Heart left ventricle (tissue), 16 donors: ENCODE data around the gene NPS. TPM values are rescaled to one million over a fixed set of nuclear protein-coding genes. Genes with fewer than 3 reads are reported as not detected.

ENCODE experiments used
- ATAC-seq, 4 donors: fragments of 200-7000 bp; cut with Tn5 transposase; one replicate each; pipeline ENCODE4 v1.9.1; 2020 to 2022; ENCODE audit warnings: moderate library complexity in 4 of 4, mild to moderate bottlenecking in 3 of 4, moderate number of reproducible peaks in 1 of 4
- DNase-seq, 5 donors: peaks; one replicate each; pipeline ENCODE4 v3.0.0-alpha.2; 2020
- H3K27ac ChIP-seq, 12 donors: fragments of 200-600 bp; sonication (generic) in 4 of 12; one replicate each; pipeline versions ENCODE4 v1.5.0 to v1.8.0; 2016 to 2022; ENCODE audit warnings: mild to moderate bottlenecking in 2 of 12
- H3K27me3 ChIP-seq, 9 donors: fragments of 200-600 bp; sonication (generic) in 2 of 9; one replicate each; pipeline versions ENCODE4 v1.5.1 to v1.8.0; 2016 to 2022; ENCODE audit warnings: mild to moderate bottlenecking in 3 of 9
- H3K36me3 ChIP-seq, 9 donors: fragments of 200-600 bp; sonication (generic) in 2 of 9; one replicate each; pipeline versions ENCODE4 v1.5.0 to v1.8.0; 2018 to 2022; ENCODE audit warnings: mild to moderate bottlenecking in 2 of 9
- H3K4me1 ChIP-seq, 12 donors: fragments of 200-600 bp; sonication (generic) in 4 of 12; one replicate each; pipeline versions ENCODE4 v1.5.0 to v1.8.0; 2016 to 2022; ENCODE audit warnings: mild to moderate bottlenecking in 3 of 12
- H3K4me3 ChIP-seq, 12 donors: fragments of 200-600 bp; sonication (generic) in 4 of 12; one replicate each; pipeline versions ENCODE4 v1.5.0 to v1.8.0; 2017 to 2022; ENCODE audit warnings: mild to moderate bottlenecking in 9 of 12, moderate library complexity in 4 of 12
- H3K9me3 ChIP-seq, 12 donors: fragments of 200-600 bp; sonication (generic) in 4 of 12; one replicate each; pipeline versions ENCODE4 v1.5.0 to v1.8.0; 2016 to 2022; ENCODE audit warnings: mild to moderate bottlenecking in 1 of 12
- CTCF ChIP-seq, 12 donors: fragments of 200-600 bp; sonication (generic) in 4 of 12; IDR thresholded peaks; one replicate each; pipeline versions ENCODE4 v1.5.0 to v1.8.0; 2018 to 2022; ENCODE audit warnings: antibody characterized with exemption in 12 of 12, mild to moderate bottlenecking in 5 of 12
- POLR2A ChIP-seq, 2 donors: fragments of 450-650 bp; IDR thresholded peaks; one replicate each; pipeline ENCODE4 v1.6.1; 2017; ENCODE audit warnings: antibody characterized with exemption in 2 of 2, mild to moderate bottlenecking in 2 of 2, moderate library complexity in 2 of 2
- WGBS, 4 donors: extraction: QIAGEN DNeasy Blood & Tissue Kit in 2 of 4; methylation state at CpG; one replicate each; pipeline versions ENCODE4 v1.1.5 to v1.1.7; 2013 to 2018; 5-methylcytosine and 5-hydroxymethylcytosine counted together
- intact Hi-C, 10 donors: fragments of 100-400 bp; cut with DNase I; formaldehyde crosslinking; loops; one replicate each; pipeline versions ENCODE4 v1.11.1 to v1.14.2; 2022
- long read RNA-seq, 3 donors: library from polyadenylated mRNA; unstranded; transcript quantifications; one replicate each; pipeline ENCODE4 v2.0.0, GENCODE V29; 2020 to 2021
- polyA plus RNA-seq, 2 donors: library from polyadenylated mRNA; stranded (reverse); fragments of 200-250 nt; gene quantifications; one replicate each; pipeline ENCODE4 v1.2.3, GENCODE V29; 2013
- total RNA-seq, 9 donors: library from RNA; depleted of rRNA in 2 of 9; stranded (reverse); fragments of >200 nt in 2 of 9; fragmentation: NEBNext Ultra II Directional in 3 of 9; extraction: Animal tissue kit (Norgen Biotek cat#: 25700) in 3 of 9; gene quantifications; one replicate each; pipeline versions ENCODE4 v1.1.0 to v1.2.4, GENCODE V29; 2016 to 2023
- donor health status: ischemic (EF 13 %, LVEDD 7.1; RV severe dilation, severe dysfunction).
- donor health status: healthy with polysubstance abuse.
- donor health status: DM: no; HTN: yes; CAD: no.
- donor health status: DM: no; HTN: no; CAD: no.
- donor health status: ischemic (EF 25% LVEDD 6.9; RV normal size, moderate dysfunction).
- donor health status: ischemic (EF 25% LVEDD 5.7; RV mildly dilated, moderate dysfunction).
- donor health status: healthy.
- donor health status: DM: yes; HTN: yes; CAD: no.
- donor health status: ischemic (EF 35%, LVEDD 5.7; RV mildly dilated, moderate dysfunction).
- donor health status: nonischemic (EF 11% LVEDD 7.7; RV severe dilation, severe dysfunction).
- donor health status: DM: yes; HTN: yes; CAD: no.
- donor health status: PGD.
- donor health status: ischemic (EF 29% LVEDD 5.4; RV normal size, mild dysfunction).
- donor health status: nonischemic (EF 23%, LVEDD 6.1; RV moderate dilation, normal function).

The NPS gene
- total RNA-seq (not detected), polyA plus RNA-seq (not detected)
- long read RNA-seq, donor 1: 0 reads
- long read RNA-seq, donor 2: 0 reads
- long read RNA-seq, donor 3: 0 reads

GRCh38 chr10:127549009-127549408 lies at the start of gene NPS:
Gene NPS, plus strand, starts transcription at chr10:127549309. Its CDS starts 60 bp downstream, at chr10:127549369.
- 66 to 73% (median 70%) methylated on average over 4 of the region's 4 CpGs for whole genome bisulfite sequencing, 4 donors
- TF ChIP-seq CTCF (IDR thresholded peaks at IDR 0.05) (no peak), POLR2A (IDR thresholded peaks at IDR 0.05) (no peak)
- Histone ChIP-seq H3K4me3 (no peak within 1 kb of the TSS), H3K27me3 (peaks cover 0 to 2% (median 0%) of the 10 kb centered on the region in 9 donors), H3K9me3 (peaks cover 0 to 31% (median 10%) of the 10 kb centered on the region in 12 donors), H3K27ac (no peak within 1 kb of the TSS), H3K36me3 (no peaks in the 10 kb centered on the region), H3K4me1 (no peaks in the 10 kb centered on the region)
- ATAC-seq: no peak
- intact Hi-C loops: no loop called here
- DNase-seq: no peak

GRCh38 chr10:127500127-127500526 lies 49.0 kb upstream of the NPS start:
- peak overlapping the region in 5 of 12 donors; percentile 35 to 67 (median 45) for H3K27ac ChIP-seq
- peak in 1 of 4 donors; percentile 93 for ATAC-seq
- intact Hi-C loops: no loop called here

GRCh38 chr10:127506094-127506493 lies 43.0 kb upstream of the NPS start:
- H3K9me3 ChIP-seq: no peaks in the 10 kb centered on the region
- no peak overlapping the region for H3K4me3 ChIP-seq
- 31 to 47% (median 40%) methylated on average over 9 of the region's 9 CpGs for WGBS, 4 donors
- DNase-seq (peak in 3 of 5 donors; percentile 40 to 43 (median 43)), ATAC-seq (peak in 3 of 4 donors; percentile 44 to 98 (median 66))
- no peaks in the 10 kb centered on the region for H3K36me3 ChIP-seq
- intact Hi-C loops: no loop called here
- no peak overlapping the region for H3K27ac ChIP-seq
- peaks cover 0 to 16% (median 6%) of the 10 kb centered on the region in 12 donors for H3K4me1 ChIP-seq
- peaks cover 0 to 4% (median 0%) of the 10 kb centered on the region in 9 donors for H3K27me3 ChIP-seq
- TF ChIP-seq CTCF (IDR thresholded peaks at IDR 0.05) (no peak), POLR2A (IDR thresholded peaks at IDR 0.05) (no peak)

More at GRCh38 chr10:127500127-127500526, 49.0 kb upstream of the NPS start:
- no peak for TF ChIP-seq CTCF (IDR thresholded peaks at IDR 0.05)
- no peak for TF ChIP-seq POLR2A (IDR thresholded peaks at IDR 0.05)
- peaks cover 0 to 15% (median 0%) of the 10 kb centered on the region in 9 donors for H3K27me3 ChIP-seq
- no peak for DNase-seq
- no peaks in the 10 kb centered on the region for H3K9me3 ChIP-seq
- WGBS, 4 donors: 52 to 64% (median 57%) methylated on average over 8 of the region's 8 CpGs
- H3K36me3 ChIP-seq: no peaks in the 10 kb centered on the region
- peaks cover 0 to 6% (median 0%) of the 10 kb centered on the region in 12 donors for H3K4me1 ChIP-seq
- H3K4me3 ChIP-seq: no peak overlapping the region

GRCh38 chr10:127522298-127522697 lies 26.8 kb upstream of the NPS start:
- H3K27ac ChIP-seq: no peak overlapping the region
- no peaks in the 10 kb centered on the region for H3K36me3 ChIP-seq
- H3K9me3 ChIP-seq: peaks cover 0 to 10% (median 0%) of the 10 kb centered on the region in 12 donors
- DNase-seq (no peak), ATAC-seq (no peak)
- no peak overlapping the region for H3K4me3 ChIP-seq
- H3K27me3 ChIP-seq: no peaks in the 10 kb centered on the region
- intact Hi-C loops: no loop called here
- TF ChIP-seq POLR2A (IDR thresholded peaks at IDR 0.05): no peak
- TF ChIP-seq CTCF (IDR thresholded peaks at IDR 0.05): no peak
- H3K4me1 ChIP-seq: peaks cover 0 to 7% (median under 1%) of the 10 kb centered on the region in 12 donors
- WGBS, 4 donors: 78 to 89% (median 86%) methylated on average over 3 of the region's 3 CpGs
